HFFc6 (cell line): Measurements from ENCODE around the gene EIF4E3. TPM values are rescaled to one million over a fixed set of nuclear protein-coding genes. Genes with fewer than 3 reads are reported as not detected.

Source experiments
- DNase-seq: peaks from one replicate; pipeline ENCODE4 v3.0.0-alpha.2; 2018
- H3K27ac Mint-ChIP-seq: 2 replicates; pipeline ENCODE4 v1.8.0; 2020; ENCODE audit warnings: mild to moderate bottlenecking, mixed read lengths
- H3K27me3 Mint-ChIP-seq: 2 replicates; pipeline ENCODE4 v1.8.0; 2021; ENCODE audit warnings: mild to moderate bottlenecking, moderate library complexity, mixed read lengths; ENCODE audit not compliant: insufficient read depth
- H3K36me3 Mint-ChIP-seq: 2 replicates; pipeline ENCODE4 v1.8.0; 2021; ENCODE audit warnings: low read depth, mixed read lengths
- H3K4me1 Mint-ChIP-seq: 2 replicates; pipeline ENCODE4 v1.8.0; 2020; ENCODE audit warnings: low read depth, mixed read lengths
- H3K4me3 Mint-ChIP-seq: 2 replicates; pipeline ENCODE4 v1.8.0; 2020; ENCODE audit warnings: mild to moderate bottlenecking, moderate library complexity, mixed read lengths
- H3K9me3 Mint-ChIP-seq: 2 replicates; pipeline ENCODE4 v1.8.0; 2020; ENCODE audit warnings: mild to moderate bottlenecking, mixed read lengths
- CTCF ChIP-seq: fragments of 200-600 bp; sonication (generic); IDR thresholded peaks from 2 replicates; pipeline ENCODE4 v1.5.0; 2021; ENCODE audit warnings: antibody characterized with exemption, mild to moderate bottlenecking
- total RNA-seq, 6 experiments: library from RNA; stranded (reverse); fragmentation: NEBNext Ultra II Directional; extraction: Animal tissue kit (Norgen Biotek cat#: 25700); gene quantifications; 2 replicates in 1 of 6; 3 replicates in 5 of 6; pipeline ENCODE4 v1.2.3, GENCODE V29; 2021

EIF4E3 gene
- total RNA-seq, 6 experiments from 2014 or later: 0.65 to 1.1 (median 0.94) TPM

DNA sequence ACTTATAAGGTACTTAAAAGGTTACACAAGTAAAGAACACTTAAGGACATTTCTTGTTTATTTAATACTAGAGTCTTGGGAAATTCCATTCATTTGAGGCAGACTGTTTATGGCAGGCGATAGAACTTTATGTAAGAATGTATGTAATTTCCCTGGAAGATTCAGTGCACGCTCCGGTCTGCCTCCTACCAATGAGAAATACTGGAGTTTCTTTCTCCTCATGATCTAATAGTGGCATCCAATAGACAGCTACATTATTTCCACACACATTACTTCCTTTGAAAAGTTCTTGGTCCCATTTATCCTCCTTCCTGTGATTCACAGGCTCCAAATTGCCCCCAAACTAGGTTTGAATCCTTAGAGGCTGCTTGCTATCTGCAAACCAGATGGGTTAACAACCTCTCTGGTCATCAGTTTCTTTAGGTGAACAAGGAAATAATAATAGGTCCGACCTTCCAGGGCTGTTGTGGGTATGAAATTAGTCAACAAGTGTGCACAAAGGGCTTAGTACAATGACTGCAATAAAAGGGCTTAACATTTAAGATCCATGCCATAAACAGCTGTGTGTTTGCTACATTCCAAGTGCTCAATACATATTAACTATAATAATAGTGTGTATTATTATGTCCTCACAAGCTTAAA, 30.7 kb downstream of the EIF4E3 start:
- peaks cover 37% of the 10 kb centered on the region for H3K4me1 Mint-ChIP-seq
- no peaks in the 10 kb centered on the region for H3K36me3 Mint-ChIP-seq
- TF ChIP-seq CTCF: no peak
- H3K27ac Mint-ChIP-seq: peak overlapping the region; percentile 67
- peak; percentile 86 for DNase-seq
- H3K4me3 Mint-ChIP-seq: peak overlapping the region; percentile 56
- H3K9me3 Mint-ChIP-seq: no peaks in the 10 kb centered on the region
- peaks cover 2% of the 10 kb centered on the region; the same call in 1 of the 2 replicates for H3K27me3 Mint-ChIP-seq

- H3K27ac Mint-ChIP-seq: peak overlapping the region; percentile 67
- H3K27me3 Mint-ChIP-seq: peaks cover 4% of the 10 kb centered on the region; the same call in 1 of the 2 replicates
Observed at GRCh38 chr3:71693641-71694040, 31.6 kb downstream of the EIF4E3 start.

GRCh38 chr3:71692139-71692538, 33.1 kb downstream of the EIF4E3 start:
- Mint-ChIP-seq H3K27me3 (peaks cover 4% of the 10 kb centered on the region), H3K9me3 (no peaks in the 10 kb centered on the region), H3K36me3 (no peaks in the 10 kb centered on the region), H3K4me3 (no peak overlapping the region), H3K27ac (no peak overlapping the region), H3K4me1 (peaks cover 52% of the 10 kb centered on the region)
- DNase-seq: no peak
- no peak for TF ChIP-seq CTCF

More at GRCh38 chr3:71693641-71694040, 31.6 kb downstream of the EIF4E3 start:
- peaks cover 39% of the 10 kb centered on the region for H3K4me1 Mint-ChIP-seq
- TF ChIP-seq CTCF: no peak
- no peak for DNase-seq
- no peak overlapping the region; the same call in 1 of the 2 replicates for H3K4me3 Mint-ChIP-seq
- H3K9me3 Mint-ChIP-seq: no peaks in the 10 kb centered on the region
- H3K36me3 Mint-ChIP-seq: no peaks in the 10 kb centered on the region

DNA sequence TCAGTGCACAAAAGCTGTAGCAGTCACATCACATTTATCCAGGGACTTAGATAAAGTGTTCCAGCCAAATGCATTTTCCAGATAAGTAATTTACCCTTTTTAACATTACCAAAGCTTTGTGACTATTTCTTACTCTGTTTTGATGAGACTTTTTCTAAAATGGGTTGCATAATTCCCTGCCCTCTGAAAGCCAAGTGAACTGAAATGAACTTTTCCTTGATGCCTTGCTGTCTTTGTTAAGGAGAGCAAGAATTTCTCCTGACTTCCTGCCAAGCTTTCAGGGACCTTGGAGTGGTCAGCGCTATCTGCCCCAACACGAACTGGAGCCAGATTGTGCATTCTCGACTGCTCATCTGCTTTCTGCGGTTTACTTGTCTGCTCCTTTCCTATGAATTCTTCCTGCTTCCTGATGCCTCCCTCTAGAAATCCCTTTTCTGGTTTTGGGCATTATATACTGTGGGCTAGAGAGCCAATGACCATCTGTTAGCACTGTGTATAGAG, 34.8 kb downstream of the EIF4E3 start:
- Mint-ChIP-seq H3K4me3 (peak overlapping the region; percentile 2), H3K27ac (peak overlapping the region; percentile 5; the same call in 1 of the 2 replicates), H3K36me3 (no peaks in the 10 kb centered on the region), H3K4me1 (peaks cover 52% of the 10 kb centered on the region), H3K9me3 (no peaks in the 10 kb centered on the region), H3K27me3 (peaks cover 4% of the 10 kb centered on the region)
- TF ChIP-seq CTCF: no peak
- DNase-seq: peak; percentile 56

GRCh38 chr3:71689291-71689690, 35.9 kb downstream of the EIF4E3 start:
- Mint-ChIP-seq H3K4me3 (no peak overlapping the region), H3K27me3 (peaks cover 4% of the 10 kb centered on the region), H3K27ac (no peak overlapping the region), H3K4me1 (peaks cover 51% of the 10 kb centered on the region), H3K36me3 (no peaks in the 10 kb centered on the region), H3K9me3 (no peaks in the 10 kb centered on the region)
- DNase-seq: no peak
- TF ChIP-seq CTCF: no peak
